HG02840 (cell line): ENCODE data around the gene FOXL1.

ENCODE experiments used
- ATAC-seq: cut with Tn5 transposase; IDR thresholded peaks from one replicate; pipeline ENCODE4 v1.9.1; 2021; ENCODE audit warnings: mild to moderate bottlenecking, moderate library complexity, moderate number of reproducible peaks; ENCODE audit not compliant: unreplicated experiment, low FRiP score

FOXL1 gene

DNA sequence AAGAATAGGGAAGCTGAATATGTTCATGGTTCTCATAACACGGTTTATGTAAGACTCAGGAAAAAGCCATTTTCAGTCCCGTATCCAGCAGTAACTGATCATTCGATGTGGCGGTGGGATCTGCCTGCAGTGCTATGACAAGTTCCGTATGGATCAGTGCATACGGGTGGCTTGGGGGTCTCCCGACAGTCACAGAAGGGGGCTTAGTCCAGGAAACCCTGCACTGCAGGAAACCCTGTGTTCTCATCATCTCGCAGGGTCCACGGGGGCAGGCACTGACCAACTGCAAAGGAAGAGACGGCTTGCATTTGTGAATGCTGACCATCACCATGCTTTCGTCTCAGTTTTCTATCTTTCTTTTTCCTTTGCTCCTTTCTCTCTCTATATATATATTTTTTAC, 31.1 kb upstream of the FOXL1 start:
- no peak for ATAC-seq

GRCh38 chr16:86549076-86549892, 29.1 kb upstream of the FOXL1 start:
- ATAC-seq: no peak

DNA sequence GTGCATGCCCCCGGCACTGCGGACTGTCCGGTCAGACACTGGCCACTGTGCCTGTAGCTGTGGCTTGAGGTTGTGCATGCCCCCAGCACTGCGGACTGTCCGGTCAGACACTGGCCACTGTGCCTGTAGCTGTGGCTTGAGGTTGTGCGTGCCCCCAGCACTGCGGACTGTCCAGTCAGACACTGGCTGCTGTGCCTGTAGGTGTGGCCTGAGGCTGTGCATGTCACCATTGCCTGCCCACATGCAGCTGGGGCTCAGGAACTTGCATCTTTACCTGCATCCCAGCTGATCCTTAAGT, 28.5 kb upstream of the FOXL1 start:
- no peak for ATAC-seq

GRCh38 chr16:86550281-86550680, 28.1 kb upstream of the FOXL1 start:
- no peak for ATAC-seq

GRCh38 chr16:86553356-86553755, 25.0 kb upstream of the FOXL1 start:
- ATAC-seq: no peak

DNA sequence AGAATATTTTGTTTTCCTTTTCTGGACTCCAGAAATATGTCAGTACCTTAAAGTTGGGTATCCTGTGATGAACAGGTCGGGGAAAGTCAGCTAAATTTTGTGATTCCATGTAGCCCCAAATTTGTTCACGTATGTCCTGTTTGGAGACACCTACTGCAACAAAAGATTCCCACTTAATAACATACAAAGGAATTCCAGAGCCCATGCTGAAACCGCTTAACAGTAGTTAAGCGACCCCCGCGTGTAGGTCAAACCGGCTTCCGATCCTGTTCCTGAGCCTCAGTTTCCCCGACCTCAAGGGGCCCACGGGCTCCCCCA, 23.8 kb upstream of the FOXL1 start:
- no peak for ATAC-seq

DNA sequence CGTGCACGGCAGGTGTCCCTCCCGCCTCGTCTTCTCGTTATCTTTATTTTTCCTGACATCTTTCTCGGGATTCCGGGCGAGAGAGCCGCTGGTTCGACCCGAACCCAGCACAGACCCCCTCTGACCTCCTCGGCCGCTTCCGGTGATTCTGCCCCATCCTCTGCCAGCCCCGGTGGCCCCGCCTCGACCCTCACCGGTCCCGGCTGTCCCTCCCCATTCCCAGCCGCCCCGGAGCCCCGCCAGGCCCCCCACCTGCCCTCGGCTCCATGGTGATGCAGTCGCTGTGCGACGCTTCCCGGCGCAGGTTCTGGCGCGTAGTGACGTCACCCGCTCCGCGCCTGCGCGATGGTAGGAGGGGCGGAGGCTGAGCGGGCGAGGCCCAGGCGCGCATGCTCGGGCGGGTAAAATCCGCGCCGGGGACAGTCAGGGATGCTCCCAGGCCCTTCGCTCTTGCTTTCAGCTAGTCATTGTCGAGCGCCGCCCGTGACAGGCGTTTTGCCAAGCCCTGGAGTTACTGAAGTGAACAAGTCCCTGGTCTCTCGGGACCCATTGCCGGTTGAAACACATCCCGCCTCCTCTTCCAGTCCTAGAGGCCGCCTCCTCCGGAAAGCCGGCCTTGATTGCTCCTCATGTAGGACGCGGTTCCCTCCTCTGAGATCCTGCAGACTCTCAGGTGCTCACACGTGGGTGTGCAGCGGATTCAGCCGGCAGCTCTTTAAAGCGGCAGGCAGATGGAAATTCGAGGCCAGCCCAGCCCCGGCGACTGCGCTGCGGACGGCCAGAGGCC, 23.2 kb upstream of the FOXL1 start, which contains the start of gene MTHFSD:
Gene MTHFSD, minus strand, starts transcription at position 319 of the 787 bp plus-strand sequence. Its CDS starts 51 bp downstream, at position 268.
- peak; percentile 79 for ATAC-seq

DNA sequence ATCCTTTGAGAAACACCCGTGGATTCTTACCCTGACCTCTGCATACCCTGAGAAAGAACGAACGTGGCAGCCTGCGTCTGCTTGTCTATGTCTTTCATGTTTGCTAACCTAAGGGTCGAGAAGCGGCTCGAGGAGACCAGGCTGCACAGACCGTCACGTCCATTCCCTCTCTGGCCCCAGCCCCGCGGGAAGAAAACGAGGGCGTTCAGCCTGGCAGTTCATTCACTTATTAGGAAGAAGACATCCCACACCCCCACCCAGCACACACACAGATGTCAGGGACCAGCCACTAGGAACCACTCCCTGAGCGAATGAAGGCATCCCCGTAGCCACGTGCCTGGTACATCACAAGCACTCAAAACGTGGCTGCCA, 22.7 kb upstream of the FOXL1 start:
- no peak for ATAC-seq

GRCh38 chr16:86556576-86556975, 21.8 kb upstream of the FOXL1 start:
- ATAC-seq: no peak

DNA sequence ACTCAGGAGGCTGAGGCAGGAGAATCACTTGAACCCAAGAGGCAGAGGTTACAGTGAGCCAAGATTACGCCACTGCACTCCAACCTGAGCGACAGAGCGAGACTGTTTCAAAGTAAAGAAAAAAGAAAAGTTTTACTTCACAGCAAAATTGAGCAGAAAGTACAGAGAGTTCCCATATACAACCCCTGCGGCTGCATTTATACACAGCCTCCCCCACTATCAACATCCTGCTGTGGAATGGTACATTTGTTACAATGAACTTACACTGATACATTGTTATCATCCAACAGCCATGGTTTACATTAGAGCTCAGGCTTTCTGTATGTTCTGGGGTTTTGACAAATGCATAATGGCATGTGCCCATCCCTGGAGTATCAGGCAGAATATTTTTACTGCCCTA, 20.8 kb upstream of the FOXL1 start:
- no peak for ATAC-seq

- ATAC-seq: no peak
These were observed 19.8 kb upstream of the FOXL1 start for GRCh38 chr16:86558355-86559193.

DNA sequence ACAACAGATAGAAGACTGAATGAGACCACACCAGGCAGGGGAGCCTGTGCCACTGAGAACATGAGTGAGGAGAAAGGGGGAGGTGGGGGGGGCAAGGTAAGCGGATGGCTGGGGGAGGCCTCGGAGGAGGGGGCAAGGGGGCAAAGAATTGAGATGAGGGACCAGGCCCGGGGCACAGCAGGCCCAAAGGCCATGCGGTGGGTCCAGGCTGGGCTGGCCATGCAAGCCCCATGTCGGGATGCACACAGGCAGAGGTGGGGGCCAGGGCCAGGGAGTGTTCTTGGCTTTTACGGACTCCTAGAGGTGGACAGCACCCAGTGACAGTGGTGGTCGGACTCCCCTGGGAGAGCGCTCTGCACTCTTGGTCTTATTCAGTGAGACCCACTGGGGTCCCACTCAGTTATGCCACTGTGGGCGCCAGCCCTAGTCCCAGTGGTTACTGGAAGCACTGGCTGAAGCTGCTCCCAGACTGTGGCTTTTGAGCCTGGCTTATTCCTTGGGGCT, 18.5 kb upstream of the FOXL1 start:
- ATAC-seq: no peak

DNA sequence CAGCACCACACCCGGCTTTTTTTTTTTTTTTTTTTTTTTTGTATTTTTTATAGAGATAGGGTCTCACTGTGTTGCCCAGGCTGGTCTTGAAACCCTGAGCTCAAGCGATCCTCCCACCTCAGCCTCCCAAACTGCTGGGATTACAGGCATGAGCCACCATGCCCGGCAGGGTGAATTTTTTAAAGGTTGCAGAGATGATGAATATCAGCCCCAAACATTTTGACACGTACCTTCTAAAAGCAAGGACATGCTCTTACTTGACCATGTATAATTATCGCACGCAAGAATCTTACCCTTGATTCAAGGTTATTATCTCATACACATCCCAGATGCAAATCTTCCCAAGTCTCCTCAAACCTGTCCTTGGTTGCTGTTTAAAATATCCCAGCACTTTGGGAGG, 16.0 kb upstream of the FOXL1 start:
- ATAC-seq: no peak

GRCh38 chr16:86563469-86564345, 14.6 kb upstream of the FOXL1 start:
- ATAC-seq: no peak

- ATAC-seq: no peak
These were observed 13.1 kb upstream of the FOXL1 start for GRCh38 chr16:86565181-86565631.

GRCh38 chr16:86565644-86566511, 12.5 kb upstream of the FOXL1 start:
- ATAC-seq: no peak

GRCh38 chr16:86566601-86566965, 11.8 kb upstream of the FOXL1 start, which contains the start of gene FOXC2:
FOXC2 (plus strand) TSS chr16:86566829; CDS start chr16:86567336, 507 bp downstream.
- no peak for ATAC-seq

DNA sequence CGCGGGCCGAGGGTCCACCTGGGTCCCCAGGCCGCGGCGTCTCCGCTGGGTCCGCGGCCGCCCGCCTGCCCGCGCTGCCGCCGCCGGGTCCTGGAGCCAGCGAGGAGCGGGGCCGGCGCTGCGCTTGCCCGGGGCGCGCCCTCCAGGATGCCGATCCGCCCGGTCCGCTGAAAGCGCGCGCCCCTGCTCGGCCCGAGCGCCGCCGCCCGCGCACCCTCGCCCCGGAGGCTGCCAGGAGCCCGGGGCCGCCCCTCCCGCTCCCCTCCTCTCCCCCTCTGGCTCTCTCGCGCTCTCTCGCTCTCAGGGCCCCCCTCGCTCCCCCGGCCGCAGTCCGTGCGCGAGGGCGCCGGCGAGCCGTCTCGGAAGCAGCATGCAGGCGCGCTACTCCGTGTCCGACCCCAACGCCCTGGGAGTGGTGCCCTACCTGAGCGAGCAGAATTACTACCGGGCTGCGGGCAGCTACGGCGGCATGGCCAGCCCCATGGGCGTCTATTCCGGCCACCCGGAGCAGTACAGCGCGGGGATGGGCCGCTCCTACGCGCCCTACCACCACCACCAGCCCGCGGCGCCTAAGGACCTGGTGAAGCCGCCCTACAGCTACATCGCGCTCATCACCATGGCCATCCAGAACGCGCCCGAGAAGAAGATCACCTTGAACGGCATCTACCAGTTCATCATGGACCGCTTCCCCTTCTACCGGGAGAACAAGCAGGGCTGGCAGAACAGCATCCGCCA, 11.2 kb upstream of the FOXL1 start:
- ATAC-seq: no peak
